Ovary (tissue), 3 donors: ENCODE results near the gene ADAMTS2.

Source experiments
- CTCF ChIP-seq, 3 donors: fragments of 450-650 bp in 2 of 3; fragments of 200-600 bp in 1 of 3; IDR thresholded peaks; one replicate each; pipeline versions ENCODE4 v1.5.1 to v1.8.0; 2016 to 2022; ENCODE audit warnings: antibody characterized with exemption in 3 of 3, mild to moderate bottlenecking in 1 of 3
- EP300 ChIP-seq: sonication (generic); formaldehyde crosslinking; IDR thresholded peaks from one replicate; pipeline ENCODE4 v1.6.1; 2017; ENCODE audit warnings: antibody characterized with exemption
- POLR2A ChIP-seq: fragments of 450-650 bp; IDR thresholded peaks from one replicate; pipeline ENCODE4 v1.6.1; 2017; ENCODE audit warnings: antibody characterized with exemption, mild to moderate bottlenecking, moderate library complexity
- donor health status: DM: no; HTN: no; CAD: no.

GRCh38 chr5:179371681-179372680 is 26.7 kb upstream of the ADAMTS2 start:
- TF ChIP-seq CTCF (IDR thresholded peaks at IDR 0.05) (no peak), EP300 (no peak), POLR2A (no peak)
